CD14-positive monocyte (primary cell): Measurements from ENCODE around the gene ZNF362. TPM values are rescaled to one million over a fixed set of nuclear protein-coding genes. Genes with fewer than 3 reads are reported as not detected.

ENCODE experiments used
- DNase-seq, 3 donors: peaks; one replicate each; pipeline ENCODE4 v3.0.0-alpha.2; 2011 to 2022
- H2AFZ ChIP-seq: 2 replicates; pipeline ENCODE4 v1.6.0; 2012; ENCODE audit warnings: mild to moderate bottlenecking, low read depth, low read length, inconsistent platforms; ENCODE audit not compliant: insufficient read depth, poor library complexity, severe bottlenecking
- H3K27ac ChIP-seq, 2 donors: 1 replicate in 1 of 2; 2 replicates in 1 of 2; pipeline ENCODE4 v1.5.1; 2012 to 2013; ENCODE audit warnings: low read length in 2 of 2, control low read depth in 1 of 2, inconsistent platforms in 1 of 2, low read depth in 1 of 2, mild to moderate bottlenecking in 1 of 2
- H3K27me3 ChIP-seq, 2 donors: one replicate each; pipeline versions ENCODE4 v1.6.0 to v1.6.1; 2011 to 2013; ENCODE audit warnings: low read length in 2 of 2; ENCODE audit not compliant: control insufficient read depth in 2 of 2, insufficient read depth in 2 of 2
- H3K36me3 ChIP-seq, 2 donors: replicated peaks in 1 of 2; 1 replicate in 1 of 2; 2 replicates in 1 of 2; pipeline versions ENCODE4 v1.5.1 to v1.6.1; 2012 to 2013; ENCODE audit warnings: low read length in 2 of 2, control low read depth in 1 of 2, inconsistent platforms in 1 of 2, mild to moderate bottlenecking in 1 of 2; ENCODE audit not compliant: insufficient read depth in 2 of 2, control insufficient read depth in 1 of 2
- H3K4me1 ChIP-seq, 2 donors: 1 replicate in 1 of 2; 2 replicates in 1 of 2; pipeline versions ENCODE4 v1.5.1 to v1.6.1; 2012 to 2013; ENCODE audit warnings: low read length in 2 of 2, control low read depth in 1 of 2, inconsistent platforms in 1 of 2, mild to moderate bottlenecking in 1 of 2, moderate library complexity in 1 of 2; ENCODE audit not compliant: insufficient read depth in 2 of 2, control insufficient read depth in 1 of 2
- H3K4me2 ChIP-seq: replicated peaks from 2 replicates; pipeline ENCODE3; 2012; ENCODE audit warnings: low read length, moderate library complexity, mild to moderate bottlenecking; ENCODE audit not compliant: poor library complexity, severe bottlenecking; ENCODE audit errors: extremely low read depth
- H3K4me3 ChIP-seq, 3 experiments: fragments of 200-600 bp in 1 of 3; sonication (generic) in 1 of 3; replicated peaks in 1 of 3; 1 replicate in 2 of 3; 2 replicates in 1 of 3; pipeline ENCODE4 v1.5.1; 2011 to 2013; ENCODE audit warnings: low read length in 3 of 3, mild to moderate bottlenecking in 3 of 3, control low read depth in 2 of 3, low read depth in 2 of 3, inconsistent platforms in 1 of 3, moderate library complexity in 1 of 3
- H3K79me2 ChIP-seq: 2 replicates; pipeline ENCODE4 v1.6.0; 2012; ENCODE audit warnings: mild to moderate bottlenecking, control low read depth, inconsistent platforms, low read length, moderate library complexity; ENCODE audit not compliant: insufficient read depth
- H3K9ac ChIP-seq: 2 replicates; pipeline ENCODE4 v1.6.0; 2017; ENCODE audit warnings: low read length, mild to moderate bottlenecking; ENCODE audit not compliant: insufficient read depth, poor library complexity, severe bottlenecking
- H3K9me3 ChIP-seq, 2 donors: replicated peaks in 1 of 2; 1 replicate in 1 of 2; 2 replicates in 1 of 2; pipeline versions ENCODE4 v1.5.1 to v1.6.1; 2012 to 2013; ENCODE audit warnings: low read length in 2 of 2, control low read depth in 1 of 2; ENCODE audit not compliant: control insufficient read depth in 1 of 2, insufficient read depth in 1 of 2
- H4K20me1 ChIP-seq: 2 replicates; pipeline ENCODE4 v1.6.0; 2012; ENCODE audit warnings: mild to moderate bottlenecking, low read length, control low read depth, moderate library complexity; ENCODE audit not compliant: insufficient read depth
- H3K27ac Mint-ChIP-seq, 7 donors: one replicate each; pipeline ENCODE4 v1.8.0; 2020; ENCODE audit warnings: mild to moderate bottlenecking in 7 of 7, mixed read lengths in 7 of 7, moderate library complexity in 6 of 7, inconsistent platforms in 2 of 7
- H3K27me3 Mint-ChIP-seq, 3 donors: one replicate each; pipeline ENCODE4 v1.8.0; 2021 to 2022; ENCODE audit warnings: low read depth in 3 of 3, mild to moderate bottlenecking in 3 of 3, mixed read lengths in 3 of 3, moderate library complexity in 3 of 3, inconsistent platforms in 1 of 3
- H3K36me3 Mint-ChIP-seq, 2 donors: one replicate each; pipeline ENCODE4 v1.8.0; 2020; ENCODE audit warnings: mixed read lengths in 2 of 2, inconsistent platforms in 1 of 2, mild to moderate bottlenecking in 1 of 2
- H3K4me1 Mint-ChIP-seq: one replicate; pipeline ENCODE4 v1.8.0; 2020; ENCODE audit warnings: mild to moderate bottlenecking, mixed read lengths
- H3K4me3 Mint-ChIP-seq, 2 donors: one replicate each; pipeline ENCODE4 v1.8.0; 2020; ENCODE audit warnings: mild to moderate bottlenecking in 2 of 2, mixed read lengths in 2 of 2, moderate library complexity in 1 of 2
- H3K9me3 Mint-ChIP-seq, 7 donors: one replicate each; pipeline ENCODE4 v1.8.0; 2020 to 2022; ENCODE audit warnings: mixed read lengths in 7 of 7, mild to moderate bottlenecking in 6 of 7, moderate library complexity in 6 of 7, inconsistent platforms in 2 of 7
- CTCF ChIP-seq: fragments of 200-600 bp; IDR thresholded peaks from one replicate; pipeline ENCODE4 v1.8.0; 2022; ENCODE audit warnings: antibody characterized with exemption, mild to moderate bottlenecking
- WGBS: methylation state at CpG from one replicate; pipeline ENCODE4 v1.1.5; 2013; ENCODE audit warnings: missing lambda C conversion rate; ENCODE audit not compliant: insufficient coverage; 5-methylcytosine and 5-hydroxymethylcytosine counted together
- intact Hi-C, 2 donors: fragments of 100-400 bp; cut with micrococcal nuclease; formaldehyde crosslinking; loops; one replicate each; pipeline versions ENCODE4 v1.15.0 to v1.15.1; 2023
- polyA plus RNA-seq, 3 donors: library from polyadenylated mRNA; depleted of rRNA in 1 of 3; unstranded in 2 of 3; stranded (reverse) in 1 of 3; fragments of 300-500 nt in 2 of 3; fragments of >200 nt in 1 of 3; fragmentation: Illumina TruSeq in 2 of 3; gene quantifications; 1 replicate in 2 of 3; 2 replicates in 1 of 3; pipeline ENCODE4 v1.2.3, GENCODE V29; 2012 to 2021

Gene ZNF362
- polyA plus RNA-seq, 3 donors, result 11.4 to 18.9 (median 13.5) TPM

DNA sequence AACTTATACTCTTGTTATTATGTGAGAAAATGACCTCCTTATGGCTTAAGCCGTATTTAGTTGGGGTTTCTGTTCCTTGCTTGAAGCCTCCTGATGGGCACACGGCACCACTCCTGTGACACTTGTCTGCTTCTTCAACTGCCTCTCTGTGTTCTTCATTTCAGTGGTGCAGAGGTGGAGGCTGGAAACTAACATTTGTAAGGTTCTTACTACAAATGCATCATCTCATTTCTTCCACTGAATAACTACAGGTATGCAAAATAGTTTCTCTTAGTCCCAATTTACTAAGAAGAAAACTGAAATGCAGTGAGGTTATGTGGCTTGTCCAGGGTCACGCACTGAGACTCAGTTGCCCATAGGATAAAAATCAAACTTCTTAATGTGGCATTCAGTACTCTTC is 23.6 kb upstream of the ZNF362 start:
- H2AFZ ChIP-seq, result no peak overlapping the region
- no peak for DNase-seq
- H3K9me3 Mint-ChIP-seq, result peaks cover 0 to 2% (median 0%) of the 10 kb centered on the region in 7 donors
- H3K4me1 Mint-ChIP-seq, result peaks cover 2% of the 10 kb centered on the region
- H3K27ac ChIP-seq, result no peak overlapping the region
- no peak for TF ChIP-seq CTCF
- no peak overlapping the region for H3K9ac ChIP-seq
- H3K4me2 ChIP-seq, result no peak overlapping the region
- no CpG with 5 or more reads among the region's 3 CpGs for WGBS
- H3K4me1 ChIP-seq, result no peaks in the 10 kb centered on the region
- no peaks in the 10 kb centered on the region for H3K27me3 ChIP-seq
- H3K36me3 Mint-ChIP-seq, result no peaks in the 10 kb centered on the region
- intact Hi-C loops, result no loop called here
- H3K4me3 ChIP-seq, result no peak overlapping the region
- no peaks in the 10 kb centered on the region for H3K79me2 ChIP-seq
- no peaks in the 10 kb centered on the region for H4K20me1 ChIP-seq
- no peaks in the 10 kb centered on the region for H3K9me3 ChIP-seq
- peaks cover 5 to 18% (median 9%) of the 10 kb centered on the region in 3 donors for H3K27me3 Mint-ChIP-seq
- H3K36me3 ChIP-seq, result no peaks in the 10 kb centered on the region
- H3K4me3 Mint-ChIP-seq, result no peak overlapping the region
- H3K27ac Mint-ChIP-seq, result no peak overlapping the region

- Histone ChIP-seq H3K4me2 (no peak overlapping the region), H3K27me3 (no peaks in the 10 kb centered on the region), H4K20me1 (no peaks in the 10 kb centered on the region), H3K27ac (no peak overlapping the region), H3K79me2 (no peaks in the 10 kb centered on the region), H3K36me3 (no peaks in the 10 kb centered on the region), H3K9me3 (no peaks in the 10 kb centered on the region), H3K4me3 (no peak overlapping the region), H3K4me1 (no peaks in the 10 kb centered on the region), H3K9ac (no peak overlapping the region), H2AFZ (no peak overlapping the region)
- H3K36me3 Mint-ChIP-seq, result no peaks in the 10 kb centered on the region
- H3K4me1 Mint-ChIP-seq, result peaks cover 2% of the 10 kb centered on the region
- no peak for TF ChIP-seq CTCF
- H3K27me3 Mint-ChIP-seq, result peaks cover 3 to 7% (median 6%) of the 10 kb centered on the region in 3 donors
- no peak overlapping the region for H3K4me3 Mint-ChIP-seq
- intact Hi-C loops, result no loop called here
- WGBS, result 86% methylated on average over 3 of the region's 4 CpGs
- H3K9me3 Mint-ChIP-seq, result peaks cover 0 to 2% (median 0%) of the 10 kb centered on the region in 7 donors
- no peak overlapping the region for H3K27ac Mint-ChIP-seq
- no peak for DNase-seq
Observed at GRCh38 chr1:33234131-33234530, 22.2 kb upstream of the ZNF362 start.
